NCI-H82 treated with DMSO at 0.1 percent for 48 hours (cell line): ENCODE results near the gene CSTA.
A peak's percentile ranks its signal among the peaks of the same experiment; 100 is the strongest.

Experiments
- DNase-seq: peaks from one replicate; lab custom pipeline; 2025; ENCODE audit not compliant: unreplicated experiment; lab: John Stamatoyannopoulos, UW

The CSTA gene

DNA sequence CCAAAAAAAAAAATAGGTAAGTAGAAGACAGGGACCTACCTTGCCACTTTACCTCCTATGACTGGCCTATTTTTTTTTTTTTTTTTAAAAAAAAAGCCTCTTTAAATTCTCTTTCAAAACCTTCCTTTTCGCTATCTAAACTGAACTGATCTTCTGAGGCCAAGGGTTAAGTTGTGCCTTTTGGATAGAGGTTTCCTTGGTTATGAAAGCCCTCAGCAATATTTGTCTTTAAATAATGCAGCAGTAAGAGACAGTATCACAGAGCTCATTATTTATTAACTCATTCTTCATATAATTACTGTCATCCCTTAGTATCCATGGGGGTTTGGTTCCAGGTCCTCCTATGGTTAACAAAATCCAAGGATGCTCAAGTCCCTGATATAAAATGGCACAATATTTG lies 49.0 kb downstream of the CSTA start:
- DNase-seq = no peak

DNA sequence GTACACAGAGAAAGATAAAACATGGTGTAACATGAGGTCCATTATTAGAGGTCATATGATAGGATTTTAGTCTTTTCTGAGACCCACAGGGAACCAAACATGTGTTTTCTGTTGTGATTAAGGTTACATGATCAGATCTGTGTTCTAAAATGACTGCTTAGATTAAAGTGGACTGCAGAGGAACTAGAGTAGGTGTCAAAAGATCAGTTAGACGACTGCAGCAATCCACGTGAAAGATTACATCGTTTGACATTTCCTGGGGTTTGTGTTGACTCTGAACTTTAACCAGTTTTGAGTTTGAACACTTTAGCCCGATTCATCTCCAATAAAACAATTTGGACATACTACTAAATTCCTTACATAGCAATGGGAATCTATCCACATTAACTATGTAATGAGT lies 52.9 kb downstream of the CSTA start:
- no peak for DNase-seq

DNA sequence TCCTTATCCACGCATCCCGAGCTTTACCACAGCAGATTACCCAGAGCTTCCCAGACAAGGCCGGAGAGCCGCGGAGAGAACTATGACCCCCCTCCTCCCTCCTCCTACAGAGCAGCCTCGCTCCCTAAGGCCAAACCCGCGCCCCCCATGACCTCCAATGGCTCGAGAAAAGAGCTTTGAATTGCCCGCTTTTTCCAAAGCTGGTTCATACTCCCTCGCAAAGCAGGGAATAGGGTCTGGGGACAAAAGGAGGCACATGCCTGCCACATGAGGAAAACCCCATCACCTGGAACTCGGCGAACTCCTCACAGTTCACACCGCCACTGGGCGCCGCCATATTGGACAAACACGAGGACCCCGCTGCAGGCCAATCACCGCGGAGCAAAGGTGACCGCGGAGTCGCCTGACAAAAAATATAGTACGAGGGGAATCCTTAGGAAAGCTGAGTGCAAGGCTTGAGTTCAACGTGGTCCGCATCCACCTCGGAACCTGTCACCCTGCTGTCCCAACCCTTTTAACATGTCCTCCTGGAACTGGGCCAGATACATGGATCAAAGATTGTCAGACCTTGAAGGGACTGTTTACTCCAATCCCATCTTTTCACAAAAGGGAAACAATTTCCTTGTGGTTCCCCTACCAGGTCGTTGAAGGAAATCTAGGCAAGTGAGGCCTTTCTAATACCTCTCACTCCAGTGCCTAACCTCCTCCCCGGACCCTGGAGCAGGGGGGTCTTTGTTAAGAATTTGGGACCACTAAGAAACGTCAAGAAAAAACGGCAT lies 58.0 kb downstream of the CSTA start, which contains the start of gene MIX23:
MIX23 (minus strand) TSS at position 344 of the 779 bp plus-strand sequence; CDS start at position 337, 7 bp downstream.
- DNase-seq = peak; percentile 87

DNA sequence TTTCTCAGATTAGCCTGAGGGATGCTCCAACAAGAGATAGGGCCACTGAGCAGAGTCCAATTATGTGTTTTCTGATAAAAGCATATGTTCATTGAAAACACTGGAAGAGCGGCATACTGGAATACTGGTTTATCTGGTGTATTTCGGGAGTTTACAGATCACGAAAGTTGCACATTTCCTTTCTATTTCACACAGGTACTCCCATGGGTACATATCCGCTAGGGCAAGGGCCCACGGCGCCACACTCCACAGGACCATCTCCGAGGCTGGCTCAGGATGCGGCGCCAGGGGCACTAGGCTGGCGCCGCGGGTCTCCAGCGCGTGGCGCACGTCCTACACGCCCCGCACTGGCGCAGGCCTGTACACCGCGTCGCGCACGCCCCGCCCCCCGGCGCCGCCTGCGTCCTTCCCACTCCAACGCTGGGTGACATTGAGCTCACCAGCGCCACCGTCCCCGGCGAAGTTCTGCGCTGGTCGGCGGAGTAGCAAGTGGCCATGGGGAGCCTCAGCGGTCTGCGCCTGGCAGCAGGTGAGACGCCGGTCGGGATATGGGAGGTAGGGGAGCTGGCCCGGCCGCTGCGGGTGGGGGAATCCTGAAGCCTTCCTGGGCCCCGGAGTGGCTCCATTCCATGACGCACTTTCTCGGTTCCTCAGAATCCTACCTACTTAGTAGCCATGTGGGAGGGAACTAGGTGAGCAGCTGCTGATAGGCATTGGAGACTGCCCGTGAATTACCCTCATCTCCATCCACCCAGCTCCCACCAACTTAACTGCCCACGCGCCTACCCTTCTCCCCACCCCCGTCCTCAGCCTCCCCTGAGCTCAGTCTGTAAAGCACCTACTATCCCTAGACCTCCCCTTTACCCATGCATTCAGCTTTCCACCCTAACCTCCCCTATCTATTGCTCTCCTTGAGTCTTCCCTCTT lies 59.0 kb downstream of the CSTA start, which contains the start of gene FAM162A:
FAM162A (plus strand) TSS at position 412 of the 927 bp plus-strand sequence; CDS start at position 496, 84 bp downstream.
- peak; percentile 87 for DNase-seq

DNA sequence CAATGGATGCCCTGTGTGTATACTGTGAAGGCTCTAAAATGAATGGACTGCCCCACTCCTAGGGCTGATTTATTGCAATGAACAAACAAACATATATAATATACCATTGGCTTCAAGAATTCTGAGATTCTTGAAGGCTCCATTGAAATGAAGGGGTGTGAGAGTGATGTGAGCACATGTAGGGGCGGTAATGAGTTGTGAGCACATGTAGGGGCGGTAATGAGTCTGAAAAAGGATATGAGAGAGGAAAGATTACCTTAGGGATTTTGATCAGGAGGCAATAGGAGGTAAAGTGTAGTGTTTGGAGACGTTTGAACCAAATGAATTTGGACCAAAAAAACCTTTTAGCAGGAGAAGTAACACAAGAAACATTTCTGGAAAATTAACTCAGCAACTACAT lies 62.7 kb downstream of the CSTA start:
- no peak for DNase-seq

DNA sequence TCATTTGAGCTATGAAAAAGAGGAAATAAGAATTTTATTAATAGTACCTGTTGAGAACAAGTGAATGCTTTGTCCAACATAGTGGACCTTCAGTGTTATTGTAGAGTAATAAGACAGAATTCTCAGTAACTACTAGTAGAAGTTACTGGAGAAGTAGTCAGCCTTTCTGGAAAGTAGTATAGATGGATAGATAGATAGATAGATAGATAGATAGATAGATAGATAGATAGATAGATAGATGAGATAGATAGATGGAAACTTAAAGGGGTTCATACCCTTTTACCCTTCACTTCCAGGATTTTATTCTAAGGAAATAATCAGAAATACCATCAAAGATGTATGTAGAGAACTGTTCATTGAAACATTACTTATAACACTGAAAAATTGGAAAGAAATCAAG lies 64.1 kb downstream of the CSTA start:
- no peak for DNase-seq

DNA sequence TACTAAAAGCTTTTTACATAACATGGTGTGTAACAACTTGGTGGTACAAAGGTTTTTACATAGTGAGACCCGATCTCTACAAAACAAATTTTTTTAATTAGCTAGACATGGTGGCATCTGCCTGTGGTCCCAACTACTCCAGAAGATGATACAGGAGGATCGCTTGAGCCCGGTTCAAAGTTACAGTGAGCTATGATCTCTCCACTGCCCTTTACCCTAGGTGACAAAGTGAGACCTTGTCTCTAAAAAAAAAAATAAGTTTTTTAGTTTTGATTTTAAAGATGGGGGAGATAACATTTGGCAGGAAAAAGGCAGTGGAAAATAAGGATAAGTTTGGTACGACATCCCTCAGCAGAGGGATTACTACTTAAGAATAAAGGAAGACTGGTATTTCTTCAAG lies 64.8 kb downstream of the CSTA start:
- no peak for DNase-seq

DNA sequence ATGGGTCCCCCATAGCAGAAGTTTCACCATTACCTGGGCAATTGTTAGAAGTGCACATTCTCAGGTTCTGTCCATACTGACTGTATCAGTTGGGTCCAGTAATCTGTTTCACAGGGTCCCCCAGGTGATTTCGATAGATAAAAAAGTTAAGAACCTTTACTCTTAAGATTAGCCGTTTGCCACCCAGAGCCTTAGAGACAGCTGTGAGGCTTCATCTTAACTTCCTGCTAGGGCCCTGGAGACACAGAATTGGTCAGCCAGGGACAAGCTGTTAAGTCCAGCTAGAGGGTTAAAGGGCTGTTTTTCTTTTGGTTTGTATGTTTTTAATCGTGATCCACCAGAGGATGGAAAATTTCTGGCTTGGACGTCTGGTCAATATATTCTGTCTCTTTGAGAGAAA lies 65.6 kb downstream of the CSTA start:
- no peak for DNase-seq
